SK-MEL-5 (cell line): ENCODE results near the gene DPEP2NB. TPM values are rescaled to one million over a fixed set of nuclear protein-coding genes. Genes with fewer than 3 reads are reported as not detected.
"Not testable (repeated sequence)": the region's sequence is repeated elsewhere in the genome, so short reads cannot be mapped to it uniquely, and the experiment has no call there.

Experiments
- DNase-seq: peaks from one replicate; pipeline ENCODE4 v3.0.0-alpha.2; 2016; ENCODE audit warnings: low read depth, low spot score
- in situ Hi-C: cut with HindIII; loops from 2 replicates; pipeline ENCODE4 v1.10.0; 2016; ENCODE audit warnings: low sequenced_read_pairs, high pct_unique_total_duplicates, low pct_unique_long_range_greater_than_20kb
- total RNA-seq: library from RNA; depleted of rRNA; stranded (reverse); fragments of >200 nt; shearing (Covaris generic); gene quantifications from 2 replicates; pipeline ENCODE4 v1.2.3, GENCODE V29; 2014

The DPEP2NB gene
- total RNA-seq, 1 experiment from 2014 or later = not detected

DNA sequence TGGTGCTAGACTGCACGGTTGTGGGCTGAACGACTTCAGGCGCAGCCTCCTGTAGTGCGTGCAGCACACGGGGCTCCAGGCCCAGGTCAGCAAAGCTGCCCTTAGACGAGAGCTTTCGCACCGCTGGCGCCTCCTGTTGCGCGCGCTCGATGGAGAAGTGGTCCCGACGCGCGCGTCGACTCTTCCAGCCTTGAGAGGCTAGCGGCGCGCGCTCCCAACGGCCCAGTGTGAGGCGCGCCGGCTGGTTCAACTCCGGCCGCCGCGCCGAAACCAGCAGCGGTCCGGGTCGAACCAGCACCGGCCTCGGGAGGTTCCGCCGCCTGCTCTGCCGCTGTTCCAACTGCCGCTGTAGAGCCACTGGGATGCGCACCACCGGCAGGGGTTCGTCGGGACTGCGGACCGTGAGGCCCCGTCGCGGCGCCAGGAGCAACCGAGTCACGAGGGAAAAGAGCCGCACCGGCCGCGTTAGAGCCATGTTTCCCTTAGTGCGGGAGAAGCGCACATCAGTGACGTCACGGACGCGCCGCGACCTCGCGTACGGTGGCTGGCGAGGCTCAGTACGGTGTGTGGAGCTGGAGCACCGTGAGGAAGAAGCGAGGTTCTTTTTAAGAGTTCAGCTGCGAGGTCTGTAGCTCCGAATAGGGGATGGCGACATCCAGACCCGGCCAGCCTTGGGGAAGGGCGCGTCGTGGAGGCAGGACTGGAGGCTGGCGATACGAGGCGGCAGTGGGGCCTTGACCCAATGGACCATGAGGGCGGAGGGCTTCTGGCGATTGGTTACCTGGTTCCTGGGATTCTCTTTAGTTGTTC lies 7.2 kb upstream of the DPEP2NB start, which contains the start of the genes DDX28 and DUS2:
TSS of gene DDX28 (minus strand) at position 505 of the 810 bp plus-strand sequence. CDS start at position 475, 30 bp downstream.
TSS of gene DUS2 (plus strand) at position 557 of the 810 bp plus-strand sequence. CDS start 14,740 bp downstream, outside the sequence.
- in situ Hi-C loops = no loop called here
- peak; percentile 82 for DNase-seq

DNA sequence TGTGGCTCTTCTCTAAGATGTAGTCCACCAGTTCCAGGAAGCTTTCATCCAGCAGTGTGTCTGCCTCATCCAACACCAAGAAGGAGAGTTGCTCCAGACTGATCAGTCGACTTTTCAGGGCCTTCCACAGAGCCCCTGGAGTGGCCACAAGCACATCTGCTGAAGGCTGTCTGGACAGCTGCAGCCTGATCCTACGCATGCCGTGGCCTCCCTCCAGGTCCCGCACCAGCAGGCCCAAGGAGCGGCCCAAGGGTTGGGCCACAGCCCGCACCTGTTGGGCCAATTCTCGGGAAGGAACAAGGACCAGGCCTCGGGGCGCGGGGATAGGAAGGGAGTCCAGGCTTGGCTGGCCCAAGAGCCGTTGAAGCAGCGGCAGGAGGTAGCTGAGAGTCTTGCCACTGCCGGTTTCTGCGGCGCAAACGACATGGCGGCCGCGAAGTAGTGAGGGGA lies 6.6 kb upstream of the DPEP2NB start:
- in situ Hi-C loops = no loop called here
- DNase-seq = no peak

DNA sequence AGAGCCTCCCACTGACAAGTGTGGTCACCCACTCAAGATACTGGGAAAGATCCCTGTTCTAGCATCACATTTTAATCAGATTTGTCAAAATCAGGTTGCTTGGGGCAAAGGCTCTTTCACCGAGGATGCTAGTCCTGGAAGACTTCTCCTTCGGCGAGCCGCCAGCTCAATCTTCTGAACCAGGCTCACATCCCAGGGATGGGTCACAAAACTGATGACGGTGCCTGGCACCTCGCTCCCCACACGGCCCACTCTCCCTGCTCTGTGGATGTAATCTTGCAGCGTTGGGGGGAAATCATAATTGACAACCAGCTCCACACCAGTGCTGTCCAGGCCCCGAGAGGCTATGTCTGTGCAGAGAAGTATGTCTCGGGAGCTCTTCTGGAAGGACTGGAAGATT lies 5.8 kb upstream of the DPEP2NB start:
- in situ Hi-C loops = no loop called here
- no peak for DNase-seq

DNA sequence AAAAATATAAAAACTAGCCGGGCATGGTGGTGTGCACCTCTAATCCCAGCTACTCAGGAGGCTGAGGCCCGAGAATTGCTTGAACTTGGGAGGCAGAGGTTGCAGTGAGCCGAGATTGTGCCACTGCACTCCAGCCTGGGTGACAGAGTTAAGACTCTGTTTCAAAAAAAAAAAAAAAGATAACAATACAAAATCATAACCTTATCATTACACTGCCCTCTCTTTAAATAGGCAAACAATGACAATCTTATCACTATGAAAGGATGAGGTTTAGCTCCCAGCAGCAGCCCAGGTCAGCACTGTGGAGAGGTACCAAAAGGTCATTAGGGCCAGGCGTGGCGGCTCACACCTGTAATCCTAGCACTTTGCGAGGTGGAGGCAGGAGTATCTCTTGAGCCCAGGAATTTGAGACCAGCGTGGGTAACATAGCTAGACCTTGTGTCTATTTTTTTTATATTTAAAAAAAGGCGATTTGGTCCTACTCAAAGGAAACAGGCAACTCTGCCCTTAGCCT lies 3.5 kb upstream of the DPEP2NB start:
- in situ Hi-C loops = no loop called here

DNA sequence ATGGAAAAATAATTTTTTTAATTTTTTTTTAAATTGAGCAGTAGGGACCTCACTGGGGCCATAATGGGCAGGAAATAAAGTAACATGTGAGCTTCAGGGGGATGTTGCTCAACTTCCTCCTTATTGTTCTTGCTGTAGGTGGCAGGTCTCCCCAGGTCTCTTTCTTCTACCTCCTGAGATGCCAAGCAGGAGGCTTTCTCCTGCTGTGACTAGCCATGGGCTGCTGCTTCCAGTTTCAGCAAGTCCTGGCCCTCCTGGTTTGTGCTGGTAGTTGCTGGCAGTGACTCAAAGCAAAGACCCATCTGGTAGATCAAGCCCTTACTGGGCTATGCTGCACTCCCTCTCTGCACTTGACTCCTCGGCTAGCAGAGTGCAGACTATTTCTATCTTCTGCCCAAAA lies 2.3 kb downstream of the DPEP2NB start:
- no peak for DNase-seq
- in situ Hi-C loops = no loop called here

More for the DNA sequence above, 3.5 kb upstream of the DPEP2NB start:
- no peak for DNase-seq

DNA sequence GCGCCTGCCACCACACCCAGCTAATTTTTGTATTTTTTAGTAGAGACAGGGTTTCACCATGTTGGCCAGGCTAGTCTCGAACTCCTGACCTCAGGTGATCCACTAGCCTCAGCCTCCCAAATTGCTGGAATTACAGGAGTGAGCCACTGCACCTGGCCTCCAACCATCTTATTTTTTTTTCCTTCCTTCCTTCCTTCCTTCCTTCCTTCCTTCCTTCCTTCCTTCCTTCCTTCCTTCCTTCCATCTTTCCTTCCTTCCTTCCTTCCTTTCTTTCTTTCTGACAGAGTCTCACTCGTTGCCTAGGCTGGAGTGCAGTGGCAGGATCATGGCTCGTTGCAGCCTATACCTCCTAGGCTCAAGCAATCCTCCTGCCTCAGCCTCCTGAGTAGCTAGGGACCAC lies 5.8 kb downstream of the DPEP2NB start:
- in situ Hi-C loops, DNase-seq: not testable (repeated sequence)

DNA sequence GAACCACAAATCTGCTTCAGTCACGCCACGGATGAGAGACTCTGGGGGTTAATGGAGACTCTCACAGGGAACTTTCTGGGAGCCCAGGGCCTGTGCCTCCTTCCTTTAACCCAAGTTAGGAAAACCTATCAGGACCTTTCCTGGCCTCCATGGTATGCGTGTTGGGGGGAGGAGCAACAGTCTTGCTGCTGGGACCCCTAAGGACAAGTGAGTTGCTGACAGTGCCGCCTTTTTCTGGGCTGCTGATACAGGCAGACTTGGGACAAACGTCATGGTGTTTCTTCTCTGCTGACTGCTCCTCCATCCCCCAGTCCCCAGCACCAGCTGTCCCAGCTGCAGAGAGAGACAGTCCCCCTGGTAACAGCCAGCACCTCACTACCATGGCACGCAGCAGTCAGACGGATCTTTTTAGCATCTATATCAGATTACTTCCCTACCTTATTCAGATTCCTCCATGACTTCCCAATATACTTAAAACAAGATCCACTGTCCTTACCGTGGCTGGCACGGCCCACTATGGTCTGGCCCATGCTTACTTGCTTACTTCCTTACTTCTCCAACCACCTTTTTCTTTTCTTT lies 6.5 kb downstream of the DPEP2NB start:
- in situ Hi-C loops = no loop called here
- no peak for DNase-seq

DNA sequence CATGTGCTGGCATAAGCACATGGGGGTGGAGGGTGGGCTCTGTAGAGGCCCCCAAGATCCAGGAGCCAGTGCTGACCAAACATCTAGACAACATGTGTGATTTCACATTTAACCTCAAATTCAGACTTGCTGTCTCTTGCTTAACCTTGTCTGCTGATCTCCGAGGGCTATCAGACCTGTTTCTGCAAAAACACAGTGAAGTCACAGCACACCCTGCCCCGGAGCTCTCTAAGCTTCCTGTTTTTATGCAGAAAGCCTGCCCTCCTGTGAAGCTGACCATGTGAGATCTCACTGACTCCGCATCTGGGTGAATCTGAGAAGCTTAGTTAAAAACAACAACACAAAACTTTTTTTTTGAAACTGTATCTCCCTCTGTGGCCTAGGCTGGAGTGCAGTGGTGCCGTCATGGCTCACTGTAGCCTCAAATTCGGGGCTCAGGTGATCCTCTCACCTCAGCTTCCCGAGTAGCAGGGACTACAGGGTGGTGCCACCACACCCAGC lies 9.9 kb downstream of the DPEP2NB start:
- in situ Hi-C loops = no loop called here
- DNase-seq = peak; percentile 28

DNA sequence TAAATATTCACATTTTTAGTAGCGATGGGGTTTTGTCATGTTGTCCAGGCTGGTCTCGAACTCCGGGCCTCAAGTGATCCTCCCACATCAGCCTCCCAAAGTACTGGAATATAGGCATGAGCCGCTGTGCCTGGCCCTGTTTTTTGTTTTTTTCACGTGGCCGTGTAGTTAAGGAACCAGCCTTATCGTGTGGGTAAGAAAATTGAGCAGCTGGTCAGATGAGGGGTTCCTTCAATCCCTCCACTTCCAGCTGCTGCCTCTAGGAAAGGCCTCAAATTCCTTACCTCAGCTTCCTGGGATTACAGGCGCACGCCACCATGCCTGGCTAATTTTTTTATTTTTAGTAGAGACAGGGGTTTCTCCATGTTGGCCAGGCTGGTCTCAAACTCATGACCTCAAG lies 10.5 kb downstream of the DPEP2NB start:
- no peak for DNase-seq
- in situ Hi-C loops = no loop called here

DNA sequence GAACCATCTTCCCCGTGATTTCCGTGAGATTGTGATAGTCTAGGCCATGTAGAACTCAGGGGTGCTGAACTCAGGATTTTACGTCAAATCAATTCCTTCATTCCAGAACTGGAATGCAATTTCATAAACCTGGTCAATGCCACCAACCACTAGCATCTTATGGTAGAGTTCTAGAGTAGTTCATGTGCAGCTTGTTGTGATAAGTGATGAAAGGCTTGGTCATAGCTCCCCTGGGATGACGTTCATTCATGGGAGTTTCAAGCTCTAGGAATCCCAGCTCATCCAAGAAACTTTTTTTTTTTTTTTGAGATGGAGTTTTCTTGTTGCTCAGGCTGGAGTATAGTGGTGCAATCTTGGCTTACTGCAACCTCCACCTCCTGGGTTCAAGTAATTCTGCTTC lies 12.7 kb downstream of the DPEP2NB start:
- in situ Hi-C loops = no loop called here
- no peak for DNase-seq

DNA sequence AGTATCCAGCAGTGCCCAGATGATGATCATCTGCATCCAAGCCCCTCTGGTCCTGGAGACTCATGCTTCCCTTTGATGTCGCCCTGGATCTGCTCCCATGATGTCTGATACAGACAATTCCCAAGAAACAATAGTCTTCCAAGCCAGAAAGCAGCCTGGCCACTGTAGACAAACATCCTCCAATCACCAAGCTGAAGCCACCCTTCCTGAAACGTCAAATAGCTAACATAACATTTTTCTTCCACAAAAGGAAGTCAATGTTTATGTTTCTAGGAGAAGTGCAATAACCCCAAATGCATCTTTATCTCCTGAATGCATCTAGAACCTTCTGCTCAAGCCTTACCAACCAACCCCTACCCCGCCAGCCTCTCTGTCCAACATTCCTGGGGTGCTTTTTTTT lies 15.3 kb downstream of the DPEP2NB start:
- in situ Hi-C loops = no loop called here
- DNase-seq = no peak

DNA sequence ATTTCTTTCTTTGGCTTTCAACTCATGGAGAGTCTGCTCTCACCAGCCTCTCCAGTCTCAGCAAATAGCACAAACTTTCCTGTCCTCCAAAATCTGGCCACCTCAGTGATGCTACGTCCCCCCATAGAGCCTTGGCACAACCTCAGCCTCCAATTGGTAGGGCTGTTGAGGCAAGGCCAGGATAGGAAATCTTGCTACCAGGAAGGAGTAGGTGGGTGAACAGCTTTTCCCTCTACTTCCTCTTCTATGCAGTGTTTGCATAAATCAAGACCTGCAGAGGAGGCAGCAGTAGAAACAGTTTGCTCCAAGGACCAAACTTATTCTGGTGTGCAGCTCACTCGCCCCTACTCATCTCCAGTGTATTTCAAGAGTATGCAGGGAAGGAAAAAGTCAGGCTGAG lies 15.7 kb downstream of the DPEP2NB start:
- no peak for DNase-seq
- in situ Hi-C loops = no loop called here

DNA sequence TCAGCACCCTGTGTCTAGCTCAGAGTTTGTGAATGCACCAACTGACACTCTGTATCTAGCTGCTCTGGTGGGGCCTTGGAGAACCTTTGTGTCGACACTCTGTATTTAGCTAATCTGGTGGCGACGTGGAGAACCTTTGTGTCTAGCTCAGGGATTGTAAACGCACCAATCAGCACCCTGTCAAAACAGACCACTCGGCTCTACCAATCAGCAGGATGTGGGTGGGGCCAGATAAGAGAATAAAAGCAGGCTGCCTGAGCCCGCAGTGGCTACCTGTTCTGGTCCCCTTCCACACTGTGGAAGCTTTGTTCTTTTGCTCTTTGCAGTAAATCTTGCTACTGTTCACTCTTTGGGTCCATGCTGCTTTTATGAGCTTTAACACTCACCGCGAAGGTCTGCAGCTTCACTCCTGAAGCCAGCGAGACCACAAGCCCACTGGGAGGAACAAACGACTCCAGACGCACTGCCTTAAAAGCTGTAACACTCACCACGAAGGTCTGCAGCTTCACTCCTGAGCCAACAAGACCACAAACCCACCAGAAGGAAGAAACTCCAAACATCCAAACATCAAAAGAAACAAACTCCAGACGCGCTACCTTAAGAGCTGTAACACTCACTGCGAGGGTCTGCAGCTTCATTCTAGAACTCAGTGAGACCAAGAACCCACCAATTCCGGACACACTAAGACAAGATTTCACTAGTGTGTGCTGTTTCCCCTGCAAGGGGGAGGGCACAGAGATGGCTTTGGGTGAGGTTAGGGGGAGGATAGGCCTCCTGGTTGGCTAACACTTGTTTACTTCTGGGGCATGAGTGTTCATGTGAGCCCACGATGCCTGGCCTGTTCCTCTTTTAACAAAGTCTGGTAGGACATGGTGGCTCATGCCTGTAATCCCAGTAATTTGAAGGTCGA lies 16.7 kb downstream of the DPEP2NB start, which contains the start of gene DPEP2:
TSS of gene DPEP2 (minus strand) at position 706 of the 910 bp plus-strand sequence. CDS start 6,272 bp downstream, outside the sequence.
- DNase-seq, in situ Hi-C loops: not testable (repeated sequence)

DNA sequence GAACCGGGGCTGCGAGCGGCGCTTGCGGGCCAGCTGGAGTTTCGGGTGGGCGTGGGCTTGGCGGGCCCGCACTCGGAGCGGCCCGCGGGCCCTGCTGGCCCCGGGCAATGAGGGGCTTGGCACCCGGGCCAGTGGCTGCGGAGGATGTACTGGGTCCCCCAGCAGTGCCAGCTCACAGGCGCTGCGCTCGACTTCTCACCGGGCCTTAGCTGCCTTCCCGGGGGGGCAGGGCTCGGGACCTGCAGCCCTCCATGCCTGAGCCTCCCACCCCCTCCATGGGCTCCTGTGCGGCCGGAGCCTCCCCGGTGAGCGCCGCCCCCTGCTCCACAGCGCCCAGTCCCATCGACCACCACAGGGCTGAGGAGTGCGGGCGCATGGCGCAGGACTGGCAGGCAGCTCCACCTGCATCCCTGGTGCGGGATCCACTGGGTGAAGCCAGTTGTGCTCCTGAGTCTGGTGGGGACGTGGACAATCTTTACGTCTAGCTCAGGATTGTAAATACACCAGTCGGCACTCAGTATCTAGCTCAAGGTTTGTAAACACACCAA lies 17.4 kb downstream of the DPEP2NB start:
- DNase-seq, in situ Hi-C loops: not testable (repeated sequence)

DNA sequence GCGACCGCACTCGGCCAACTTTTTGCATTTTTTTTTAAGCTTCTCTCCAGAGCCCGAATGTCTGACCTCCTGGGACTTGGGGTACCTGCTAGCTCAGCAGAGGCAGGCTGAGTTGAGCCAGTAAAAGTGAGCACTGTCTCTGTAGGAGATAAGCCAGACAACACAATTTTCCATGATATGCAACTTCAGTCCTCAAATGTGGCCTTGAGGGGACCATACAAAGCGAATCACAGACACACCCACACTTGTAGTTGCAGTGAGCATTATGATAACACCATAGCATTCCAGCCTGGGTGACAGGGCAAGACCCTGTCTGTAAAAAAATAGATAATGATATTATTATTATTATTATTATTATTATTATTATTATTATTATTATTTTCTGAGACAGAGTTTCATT lies 19.0 kb downstream of the DPEP2NB start:
- no peak for DNase-seq
- in situ Hi-C loops = no loop called here

DNA sequence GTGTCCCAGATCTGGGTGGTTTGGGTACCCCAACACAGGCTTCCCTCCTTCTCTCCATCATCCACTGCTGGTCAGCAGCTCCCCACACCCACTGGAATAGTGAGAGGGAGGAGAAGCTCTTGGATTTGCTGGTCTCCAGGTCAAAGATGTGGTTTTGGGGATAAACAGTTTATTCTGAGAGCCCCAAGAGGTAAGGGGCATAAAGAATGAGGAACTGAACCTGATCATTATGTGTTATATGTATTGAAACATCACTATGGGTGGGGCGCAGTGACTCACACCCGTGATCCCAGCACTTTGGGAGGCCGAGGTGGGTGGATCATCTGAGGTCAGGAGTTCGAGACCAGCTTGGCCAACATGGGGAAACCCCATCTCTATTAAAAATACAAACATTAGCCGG lies 20.3 kb downstream of the DPEP2NB start:
- DNase-seq = no peak
- in situ Hi-C loops = no loop called here

DNA sequence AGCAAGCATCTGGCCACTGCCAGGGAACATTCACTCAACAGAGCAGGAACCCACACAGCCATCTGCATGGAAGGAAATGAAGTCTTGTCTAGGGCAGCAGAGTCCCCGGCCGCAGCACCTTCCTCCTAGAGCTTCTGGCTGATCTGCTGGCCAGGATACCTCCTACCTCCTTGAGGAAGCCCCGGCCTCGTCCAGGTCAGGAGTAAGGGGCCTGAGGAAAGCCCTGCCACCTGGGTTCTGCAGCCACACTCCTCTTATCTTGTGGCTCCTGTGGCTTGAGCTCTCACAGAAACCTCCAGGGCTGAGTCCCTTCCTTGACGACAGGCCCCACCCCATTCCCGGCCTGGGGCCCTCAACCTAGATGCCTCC lies 21.7 kb downstream of the DPEP2NB start:
- in situ Hi-C loops, DNase-seq: not testable (repeated sequence)
